SIG-M5 treated with dmso at 0.1 percent for 504 hours (cell line): ENCODE data around the gene ATP6V0E2.

Experiments
- DNase-seq: peaks from one replicate; lab custom pipeline; 2025; ENCODE audit not compliant: unreplicated experiment; lab: John Stamatoyannopoulos, UW

The ATP6V0E2 gene

GRCh38 chr7:149861728-149862045, 12.1 kb upstream of the ATP6V0E2 start:
- no peak for DNase-seq

- no peak for DNase-seq
Measured at GRCh38 chr7:149862156-149862555, 11.6 kb upstream of the ATP6V0E2 start.

GRCh38 chr7:149863500-149863899, 10.3 kb upstream of the ATP6V0E2 start:
- no peak for DNase-seq

GRCh38 chr7:149864023-149864422, 9.7 kb upstream of the ATP6V0E2 start:
- no peak for DNase-seq

GRCh38 chr7:149864751-149865150, 9.0 kb upstream of the ATP6V0E2 start:
- no peak for DNase-seq

- no peak for DNase-seq
Measured at GRCh38 chr7:149865437-149865836, 8.3 kb upstream of the ATP6V0E2 start.

GRCh38 chr7:149866139-149866778, 7.5 kb upstream of the ATP6V0E2 start:
- no peak for DNase-seq

GRCh38 chr7:149866779-149867447, 6.9 kb upstream of the ATP6V0E2 start:
- no peak for DNase-seq

GRCh38 chr7:149867762-149868622, 5.8 kb upstream of the ATP6V0E2 start:
- DNase-seq = no peak

GRCh38 chr7:149868623-149869290, 5.0 kb upstream of the ATP6V0E2 start:
- DNase-seq = no peak

GRCh38 chr7:149869291-149869650, 4.5 kb upstream of the ATP6V0E2 start:
- no peak for DNase-seq

GRCh38 chr7:149869867-149870266, 3.9 kb upstream of the ATP6V0E2 start:
- DNase-seq = no peak

- DNase-seq = no peak
Measured at GRCh38 chr7:149870274-149870673, 3.5 kb upstream of the ATP6V0E2 start.

- no peak for DNase-seq
Measured at GRCh38 chr7:149870701-149871483, 2.9 kb upstream of the ATP6V0E2 start.

GRCh38 chr7:149871576-149871975, 2.2 kb upstream of the ATP6V0E2 start:
- DNase-seq = no peak

GRCh38 chr7:149872419-149873073, 1.2 kb upstream of the ATP6V0E2 start:
- DNase-seq = peak; percentile 80

GRCh38 chr7:149873970-149874643, 338 bp downstream of the ATP6V0E2 start:
- DNase-seq = no peak

GRCh38 chr7:149874644-149875028, 867 bp downstream of the ATP6V0E2 start:
- DNase-seq = no peak

GRCh38 chr7:149875396-149875795, 1.6 kb downstream of the ATP6V0E2 start:
- DNase-seq = no peak
